Peyer's patch (tissue), 4 donors: ENCODE data around the gene LIPC. TPM values are rescaled to one million over a fixed set of nuclear protein-coding genes. Genes with fewer than 3 reads are reported as not detected.

Source experiments
- DNase-seq, 3 donors: peaks; one replicate each; pipeline ENCODE4 v3.0.0-alpha.2; 2017 to 2019
- H3K27ac ChIP-seq, 4 donors: fragments of 200-600 bp; sonication (generic); one replicate each; pipeline ENCODE4 v1.5.1; 2016 to 2019
- H3K27me3 ChIP-seq, 2 donors: fragments of 200-600 bp; sonication (generic); one replicate each; pipeline ENCODE4 v1.5.1; 2019
- H3K36me3 ChIP-seq, 3 donors: fragments of 200-600 bp; sonication (generic); one replicate each; pipeline ENCODE4 v1.5.1; 2016 to 2019
- H3K4me1 ChIP-seq, 4 donors: fragments of 200-600 bp; sonication (generic); one replicate each; pipeline ENCODE4 v1.5.1; 2016 to 2019
- H3K4me3 ChIP-seq, 4 donors: fragments of 200-600 bp; sonication (generic); 1 replicate in 3 of 4; 2 replicates in 1 of 4; pipeline ENCODE4 v1.5.1; 2016 to 2019; ENCODE audit warnings: mild to moderate bottlenecking in 1 of 4
- H3K9me3 ChIP-seq, 4 donors: fragments of 200-600 bp; sonication (generic); one replicate each; pipeline ENCODE4 v1.5.1; 2016 to 2019; ENCODE audit warnings: mild to moderate bottlenecking in 1 of 4
- POLR2A ChIP-seq, 2 donors: fragments of 450-650 bp; IDR thresholded peaks; one replicate each; pipeline ENCODE4 v1.5.1; 2017; ENCODE audit warnings: antibody characterized with exemption in 2 of 2, mild to moderate bottlenecking in 2 of 2, moderate library complexity in 2 of 2
- small RNA-seq, 2 donors: library from RNA; depleted of rRNA; stranded (forward); fragments of <200 nt; gene quantifications; one replicate each; pipeline ENCODE3, GENCODE V24; 2016
- total RNA-seq, 4 donors: library from RNA; depleted of rRNA; stranded (reverse); fragments of >200 nt; gene quantifications; one replicate each; pipeline ENCODE4 v1.1.0, GENCODE V29; 2016
- TF ChIP-seq, protein P1 (sequence below), 6 experiments: fragments of 450-650 bp in 4 of 6; fragments of 200-600 bp in 2 of 6; sonication (generic) in 1 of 6; IDR thresholded peaks; one replicate each; pipeline ENCODE4 v1.5.1; 2017 to 2019; ENCODE audit warnings: antibody characterized with exemption in 6 of 6, mild to moderate bottlenecking in 3 of 6, moderate library complexity in 1 of 6

LIPC gene
- total RNA-seq, 4 donors from 2014 or later, result 0.40 to 8.9 (median 1.0) TPM; not detected in 1

GRCh38 chr15:58608129-58608590 is 176.4 kb downstream of the LIPC start:
- no peak for DNase-seq
- no peak for TF ChIP-seq POLR2A (IDR thresholded peaks at IDR 0.05)
- TF ChIP-seq, protein P1, sequence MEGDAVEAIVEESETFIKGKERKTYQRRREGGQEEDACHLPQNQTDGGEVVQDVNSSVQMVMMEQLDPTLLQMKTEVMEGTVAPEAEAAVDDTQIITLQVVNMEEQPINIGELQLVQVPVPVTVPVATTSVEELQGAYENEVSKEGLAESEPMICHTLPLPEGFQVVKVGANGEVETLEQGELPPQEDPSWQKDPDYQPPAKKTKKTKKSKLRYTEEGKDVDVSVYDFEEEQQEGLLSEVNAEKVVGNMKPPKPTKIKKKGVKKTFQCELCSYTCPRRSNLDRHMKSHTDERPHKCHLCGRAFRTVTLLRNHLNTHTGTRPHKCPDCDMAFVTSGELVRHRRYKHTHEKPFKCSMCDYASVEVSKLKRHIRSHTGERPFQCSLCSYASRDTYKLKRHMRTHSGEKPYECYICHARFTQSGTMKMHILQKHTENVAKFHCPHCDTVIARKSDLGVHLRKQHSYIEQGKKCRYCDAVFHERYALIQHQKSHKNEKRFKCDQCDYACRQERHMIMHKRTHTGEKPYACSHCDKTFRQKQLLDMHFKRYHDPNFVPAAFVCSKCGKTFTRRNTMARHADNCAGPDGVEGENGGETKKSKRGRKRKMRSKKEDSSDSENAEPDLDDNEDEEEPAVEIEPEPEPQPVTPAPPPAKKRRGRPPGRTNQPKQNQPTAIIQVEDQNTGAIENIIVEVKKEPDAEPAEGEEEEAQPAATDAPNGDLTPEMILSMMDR (IDR thresholded peaks at IDR 0.05), result no peak
- no peak overlapping the region for H3K27ac ChIP-seq
- H3K9me3 ChIP-seq, result no peaks in the 10 kb centered on the region
- H3K36me3 ChIP-seq, result peaks cover 0 to 8% (median 0%) of the 10 kb centered on the region in 3 donors
- H3K4me1 ChIP-seq, result peaks cover 0 to 6% (median 0%) of the 10 kb centered on the region in 4 donors
- H3K4me3 ChIP-seq, result no peak overlapping the region
- H3K27me3 ChIP-seq, result no peaks in the 10 kb centered on the region

- no peaks in the 10 kb centered on the region for H3K9me3 ChIP-seq
- DNase-seq, result no peak
- TF ChIP-seq, protein P1 (IDR thresholded peaks at IDR 0.05), result no peak
- TF ChIP-seq POLR2A (IDR thresholded peaks at IDR 0.05), result no peak
- no peak overlapping the region for H3K4me3 ChIP-seq
- no peak overlapping the region for H3K27ac ChIP-seq
- H3K36me3 ChIP-seq, result peaks cover 0 to 8% (median 0%) of the 10 kb centered on the region in 3 donors
- no peaks in the 10 kb centered on the region for H3K27me3 ChIP-seq
- peaks cover 0 to 6% (median 0%) of the 10 kb centered on the region in 4 donors for H3K4me1 ChIP-seq
These were observed 176.9 kb downstream of the LIPC start for GRCh38 chr15:58608711-58609110.

GRCh38 chr15:58611731-58612676 is 180.2 kb downstream of the LIPC start:
- Histone ChIP-seq H3K4me1 (peaks cover 0 to 3% (median 0%) of the 10 kb centered on the region in 4 donors), H3K27me3 (no peaks in the 10 kb centered on the region), H3K4me3 (no peak overlapping the region), H3K27ac (peak overlapping the region in 3 of 4 donors; percentile 6 to 86 (median 62)), H3K36me3 (peaks cover 0 to 27% (median 0%) of the 10 kb centered on the region in 3 donors), H3K9me3 (no peaks in the 10 kb centered on the region)
- peak in 1 of 3 donors; percentile 56 for DNase-seq
- no peak for TF ChIP-seq POLR2A (IDR thresholded peaks at IDR 0.05)
- TF ChIP-seq, protein P1 (IDR thresholded peaks at IDR 0.05), result no peak

DNA sequence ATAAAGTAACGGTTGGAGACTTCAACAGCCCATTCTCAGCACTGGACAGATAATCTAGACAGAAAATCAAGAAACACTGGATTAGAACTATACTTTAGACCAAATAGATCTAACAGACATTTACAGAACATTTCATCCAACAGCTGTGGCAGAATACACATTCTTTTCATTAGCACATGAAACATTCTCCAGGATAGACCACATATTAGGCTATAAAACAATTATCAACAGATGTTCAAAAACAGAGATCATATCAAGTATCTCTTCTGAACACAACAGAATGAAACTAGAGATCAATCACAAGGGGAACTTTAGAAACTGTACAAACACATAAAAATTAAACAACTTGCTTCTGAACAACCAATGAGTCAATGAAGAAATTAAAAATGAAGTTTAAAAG is 184.4 kb downstream of the LIPC start:
- Histone ChIP-seq H3K9me3 (no peaks in the 10 kb centered on the region), H3K27ac (no peak overlapping the region), H3K4me1 (peaks cover 0 to 3% (median 0%) of the 10 kb centered on the region in 4 donors), H3K36me3 (peaks cover 0 to 25% (median 0%) of the 10 kb centered on the region in 3 donors), H3K27me3 (no peaks in the 10 kb centered on the region), H3K4me3 (no peak overlapping the region)
- TF ChIP-seq, protein P1 (IDR thresholded peaks at IDR 0.05), result no peak
- TF ChIP-seq POLR2A (IDR thresholded peaks at IDR 0.05), result no peak
- no peak for DNase-seq

Small RNAs within 50 kb of the gene (small RNA-seq; reads per million reads assigned to genes)
- gene AC084781.2, result 0 reads per million in 2 donors
